Endothelial cell of umbilical vein (primary cell): Measurements from ENCODE around the gene XAGE2. TPM values are rescaled to one million over a fixed set of nuclear protein-coding genes. Genes with fewer than 3 reads are reported as not detected.

Experiments
- BruUV-seq: library from RNA; stranded (reverse); fragments of 400-500 nt; replicated peaks from 2 replicates; lab custom pipeline; 2021; lab: Mats Ljungman, UMichigan
- CTCF ChIA-PET: fragments of 300-600, 350-600 bp; sonication (Branson Sonifier 250); formaldehyde crosslinking; loops from one replicate; lab custom pipeline; 2021; ENCODE audit warnings: antibody characterized with exemption, inconsistent platforms; lab: Charles Lee
- POLR2A ChIA-PET: fragments of 300-600, 350-600 bp; sonication (Branson Sonifier 250); formaldehyde crosslinking; loops from one replicate; lab custom pipeline; 2021; ENCODE audit warnings: antibody characterized with exemption, inconsistent platforms; lab: Charles Lee
- DNase-seq: peaks from one replicate; pipeline ENCODE4 v3.0.0-alpha.2; 2011; ENCODE audit warnings: low read depth, low spot score
- FAIRE-seq: peaks from 2 replicates; lab custom pipeline; 2011; peaks lifted over from hg19 to GRCh38; lab: Jason Lieb, UNC
- H2AFZ ChIP-seq: 2 replicates; pipeline ENCODE4 v1.6.0; 2012; ENCODE audit warnings: low read depth, low read length, control low read depth, inconsistent platforms
- H3K27ac ChIP-seq: 2 replicates; pipeline ENCODE4 v1.5.1; 2011; ENCODE audit warnings: low read depth, mild to moderate bottlenecking, control low read depth, low read length, moderate library complexity; ENCODE audit not compliant: insufficient read depth
- H3K27me3 ChIP-seq, 2 experiments: 2 replicates each; pipeline versions ENCODE4 v1.6.0 to v1.6.1; 2011; ENCODE audit warnings: low read length in 2 of 2, mixed read lengths in 1 of 2; ENCODE audit not compliant: control insufficient read depth in 2 of 2, insufficient read depth in 2 of 2
- H3K36me3 ChIP-seq, 2 experiments: 2 replicates in 1 of 2; 3 replicates in 1 of 2; pipeline ENCODE4 v1.5.1; 2011; ENCODE audit warnings: low read length in 2 of 2, mild to moderate bottlenecking in 1 of 2, moderate library complexity in 1 of 2; ENCODE audit not compliant: control insufficient read depth in 2 of 2, insufficient read depth in 2 of 2; ENCODE audit errors: extremely low read depth in 1 of 2
- H3K4me1 ChIP-seq: 3 replicates; pipeline ENCODE4 v1.5.1; 2011; ENCODE audit warnings: mild to moderate bottlenecking, low read length; ENCODE audit not compliant: control insufficient read depth, insufficient read depth; ENCODE audit errors: extremely low read depth
- H3K4me2 ChIP-seq: 2 replicates; pipeline ENCODE4 v1.6.1; 2011; ENCODE audit warnings: low read length, control low read depth, mixed read lengths; ENCODE audit not compliant: insufficient read depth
- H3K4me3 ChIP-seq, 3 experiments: fragments of 200-600 bp in 1 of 3; sonication (generic), shearing (Covaris generic) in 1 of 3; replicated peaks in 1 of 3; 2 replicates each; pipeline ENCODE4 v1.5.1; 2011 to 2016; ENCODE audit warnings: control low read depth in 3 of 3, low read length in 3 of 3, mild to moderate bottlenecking in 2 of 3, inconsistent platforms in 1 of 3, low read depth in 1 of 3, moderate library complexity in 1 of 3; ENCODE audit not compliant: insufficient read depth in 1 of 3
- H3K79me2 ChIP-seq: 2 replicates; pipeline ENCODE4 v1.6.0; 2012; ENCODE audit warnings: low read length, inconsistent platforms; ENCODE audit not compliant: control insufficient read depth, insufficient read depth
- H3K9ac ChIP-seq: replicated peaks from 2 replicates; pipeline ENCODE3; 2011; ENCODE audit warnings: low read length, control low read depth; ENCODE audit not compliant: insufficient read depth; ENCODE audit errors: extremely low read depth
- H3K9me1 ChIP-seq: replicated peaks from 3 replicates; pipeline ENCODE4 v1.6.0; 2011; ENCODE audit warnings: mild to moderate bottlenecking, low read length; ENCODE audit not compliant: control insufficient read depth, insufficient read depth; ENCODE audit errors: extremely low read depth
- H3K9me3 ChIP-seq: replicated peaks from 2 replicates; pipeline ENCODE4 v1.5.1; 2012; ENCODE audit warnings: low read length, inconsistent platforms; ENCODE audit not compliant: control insufficient read depth, insufficient read depth
- H4K20me1 ChIP-seq: replicated peaks from 2 replicates; pipeline ENCODE3; 2011; ENCODE audit warnings: mild to moderate bottlenecking, low read length; ENCODE audit not compliant: control insufficient read depth, insufficient read depth; ENCODE audit errors: extremely low read depth
- EZH2 ChIP-seq: IDR thresholded peaks from 2 replicates; pipeline ENCODE4 v1.6.1; 2012; ENCODE audit warnings: borderline replicate concordance, low read depth, mild to moderate bottlenecking, moderate library complexity, low read length, inconsistent platforms; ENCODE audit not compliant: severe bottlenecking
- FOS ChIP-seq: IDR thresholded peaks from 2 replicates; pipeline ENCODE4 v1.6.1; 2011; ENCODE audit warnings: mild to moderate bottlenecking, low read length, moderate library complexity, borderline replicate concordance; ENCODE audit not compliant: insufficient read depth
- GATA2 ChIP-seq: IDR thresholded peaks from 2 replicates; pipeline ENCODE4 v1.7.0; 2011; ENCODE audit warnings: low read depth, mild to moderate bottlenecking, moderate library complexity, mixed read lengths, low read length; ENCODE audit not compliant: insufficient read length, insufficient read depth
- JUN ChIP-seq: IDR thresholded peaks from 2 replicates; pipeline ENCODE4 v1.6.1; 2011; ENCODE audit warnings: borderline replicate concordance, low read depth; ENCODE audit not compliant: insufficient read length, insufficient read depth
- MYC ChIP-seq: IDR thresholded peaks from one replicate; pipeline ENCODE4 v1.6.1; 2011; ENCODE audit warnings: mild to moderate bottlenecking, low read depth, low read length
- POLR2A ChIP-seq: IDR thresholded peaks from 2 replicates; pipeline ENCODE4 v1.6.1; 2012; ENCODE audit warnings: low read depth, mild to moderate bottlenecking, control low read depth, low read length
- POLR2AphosphoS5 ChIP-seq: IDR thresholded peaks from 2 replicates; pipeline ENCODE4 v1.6.1; 2012; ENCODE audit warnings: low read depth, mild to moderate bottlenecking, control low read depth, low read length, moderate library complexity; ENCODE audit not compliant: insufficient read depth
- dilution Hi-C: fragments of 300-500 bp; cut with MboI; formaldehyde crosslinking; loops from one replicate; pipeline ENCODE4 v1.15.0; 2019; ENCODE audit warnings: low sequenced_read_pairs; ENCODE audit not compliant: extremely low pct_ligation_motif_present
- intact Hi-C: fragments of 100-400 bp; cut with micrococcal nuclease; formaldehyde crosslinking; loops from one replicate; pipeline ENCODE4 v1.10.0; 2022
- polyA plus RNA-seq, 4 experiments: library from polyadenylated mRNA; depleted of rRNA in 3 of 4; stranded (reverse) in 3 of 4; unstranded in 1 of 4; fragments of >200 nt; gene quantifications; 2 replicates each; pipeline versions ENCODE4 v1.2.1 to v1.2.3, GENCODE V29; 2011 to 2012; ENCODE audit warnings: missing spikeins in 1 of 4
- total RNA-seq: library from RNA; stranded (reverse); gene quantifications from 2 replicates; pipeline ENCODE4 v1.2.3, GENCODE V29; 2021
- TF ChIP-seq, protein P1 (sequence below): IDR thresholded peaks from 2 replicates; pipeline ENCODE4 v1.6.1; 2011; ENCODE audit not compliant: insufficient read depth, insufficient read length
- TF ChIP-seq, protein P2 (sequence below), 2 donors: IDR thresholded peaks; 1 replicate in 1 of 2; 2 replicates in 1 of 2; pipeline ENCODE4 v1.5.1; 2011; ENCODE audit warnings: low read length in 2 of 2, mild to moderate bottlenecking in 2 of 2, moderate library complexity in 2 of 2, control low read depth in 1 of 2, inconsistent platforms in 1 of 2, low read depth in 1 of 2; ENCODE audit not compliant: insufficient read depth in 1 of 2; ENCODE audit errors: extremely low read depth in 1 of 2

Gene XAGE2
- total and polyA plus RNA-seq, 2 donors (not counting 3 experiments of a cell fraction or from before 2014, with no cell fraction given): not detected

DNA sequence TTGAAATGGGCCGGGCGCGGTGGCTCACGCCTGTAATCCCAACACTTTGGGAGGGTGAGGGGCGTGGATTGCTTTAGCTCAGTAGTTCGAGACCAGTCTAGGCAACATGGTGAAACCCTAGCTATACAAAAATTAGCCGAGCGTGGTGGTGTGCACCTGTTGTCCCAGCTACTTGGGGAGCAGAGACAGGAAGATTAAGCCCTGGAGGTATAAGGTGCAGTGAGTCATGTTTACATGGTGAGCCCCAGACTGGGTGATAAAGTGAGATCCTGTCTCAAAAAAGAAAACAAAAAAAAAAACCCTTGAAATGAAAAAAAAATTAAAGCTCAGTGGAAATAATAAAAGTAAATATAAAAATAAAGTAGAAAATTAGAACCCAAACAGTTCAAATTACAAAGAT, 6.9 kb upstream of the XAGE2 start:
- no peak for FAIRE-seq
- Histone ChIP-seq H3K79me2 (no peaks in the 10 kb centered on the region), H2AFZ (no peak overlapping the region), H3K9ac (no peak overlapping the region), H3K4me2 (no peak overlapping the region), H3K27ac (no peak overlapping the region), H3K27me3 (no peaks in the 10 kb centered on the region), H3K36me3 (no peaks in the 10 kb centered on the region), H3K4me3 (no peak overlapping the region), H3K4me1 (no peaks in the 10 kb centered on the region), H3K9me3 (no peaks in the 10 kb centered on the region), H3K9me1 (no peaks in the 10 kb centered on the region), H4K20me1 (no peaks in the 10 kb centered on the region)
- ChIA-PET POLR2A (no interaction called here), CTCF (no interaction called here)
- dilution Hi-C loops (no loop called here), intact Hi-C loops (no loop called here)
- TF ChIP-seq GATA2 (no peak), JUN (no peak), POLR2AphosphoS5 (no peak), FOS (no peak), EZH2 (no peak), MYC (no peak), POLR2A (no peak)
- TF ChIP-seq, protein P1, sequence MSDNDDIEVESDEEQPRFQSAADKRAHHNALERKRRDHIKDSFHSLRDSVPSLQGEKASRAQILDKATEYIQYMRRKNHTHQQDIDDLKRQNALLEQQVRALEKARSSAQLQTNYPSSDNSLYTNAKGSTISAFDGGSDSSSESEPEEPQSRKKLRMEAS: no peak
- TF ChIP-seq, protein P2, sequence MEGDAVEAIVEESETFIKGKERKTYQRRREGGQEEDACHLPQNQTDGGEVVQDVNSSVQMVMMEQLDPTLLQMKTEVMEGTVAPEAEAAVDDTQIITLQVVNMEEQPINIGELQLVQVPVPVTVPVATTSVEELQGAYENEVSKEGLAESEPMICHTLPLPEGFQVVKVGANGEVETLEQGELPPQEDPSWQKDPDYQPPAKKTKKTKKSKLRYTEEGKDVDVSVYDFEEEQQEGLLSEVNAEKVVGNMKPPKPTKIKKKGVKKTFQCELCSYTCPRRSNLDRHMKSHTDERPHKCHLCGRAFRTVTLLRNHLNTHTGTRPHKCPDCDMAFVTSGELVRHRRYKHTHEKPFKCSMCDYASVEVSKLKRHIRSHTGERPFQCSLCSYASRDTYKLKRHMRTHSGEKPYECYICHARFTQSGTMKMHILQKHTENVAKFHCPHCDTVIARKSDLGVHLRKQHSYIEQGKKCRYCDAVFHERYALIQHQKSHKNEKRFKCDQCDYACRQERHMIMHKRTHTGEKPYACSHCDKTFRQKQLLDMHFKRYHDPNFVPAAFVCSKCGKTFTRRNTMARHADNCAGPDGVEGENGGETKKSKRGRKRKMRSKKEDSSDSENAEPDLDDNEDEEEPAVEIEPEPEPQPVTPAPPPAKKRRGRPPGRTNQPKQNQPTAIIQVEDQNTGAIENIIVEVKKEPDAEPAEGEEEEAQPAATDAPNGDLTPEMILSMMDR (IDR thresholded peaks at IDR 0.05; ENCODE audit: extremely low read depth in 1 of 2, insufficient read depth in 1 of 2, low read depth in 1 of 2, low read length in 2 of 2): no peak
- no TSS peak for BruUV-seq
- no peak for DNase-seq
